Hematopoietic multipotent progenitor cell treated with erythropoietin and hydrocortisone succinate and interleukin-3 and kit ligand, for 17 days (in vitro differentiated cells): ENCODE measurements around the gene ULK4.
"Not testable (repeated sequence)": the region's sequence is repeated elsewhere in the genome, so short reads cannot be mapped to it uniquely, and the experiment has no call there.

Experiments used
- DNase-seq: peaks from one replicate; pipeline ENCODE4 v3.0.0-alpha.2; 2015; ENCODE audit warnings: low spot score

Gene ULK4

DNA sequence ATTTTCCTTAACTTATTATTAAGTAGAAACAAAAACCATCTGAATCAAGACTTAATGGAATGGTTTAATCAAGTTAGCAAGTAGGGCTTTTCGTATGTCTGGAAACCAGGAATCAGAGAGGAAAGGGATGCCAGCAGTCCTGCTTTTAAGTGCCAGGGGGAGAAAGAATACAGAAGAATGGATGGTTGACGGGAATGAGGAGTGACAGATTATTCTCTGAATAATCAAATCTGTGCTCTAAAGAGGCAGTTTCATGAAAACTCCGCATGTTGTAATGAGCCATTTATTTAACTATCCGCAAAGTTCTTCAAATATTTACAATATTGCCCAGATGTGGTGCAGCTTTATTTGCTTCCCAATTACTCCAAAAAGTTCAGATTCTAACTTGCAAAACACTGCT, 659.6 kb downstream of the ULK4 start:
- no peak for DNase-seq

DNA sequence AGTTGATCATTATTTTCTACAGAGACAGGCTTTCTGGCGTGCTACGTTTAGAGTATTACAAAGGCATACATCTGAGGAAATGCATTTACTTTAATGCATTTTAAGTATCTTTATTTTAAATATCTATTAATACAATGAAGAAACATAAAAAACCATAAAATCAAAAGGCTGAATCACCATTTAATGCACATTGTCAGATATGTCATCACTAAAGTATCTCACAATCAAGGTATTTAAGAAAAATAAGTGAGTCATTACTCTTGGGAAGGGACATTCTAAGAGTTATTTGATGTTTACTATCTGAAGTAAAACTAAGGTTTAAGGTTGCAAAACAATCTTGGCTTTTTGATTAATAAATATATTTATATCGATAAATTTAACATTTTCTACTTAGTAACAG, 660.4 kb downstream of the ULK4 start:
- DNase-seq, result no peak

DNA sequence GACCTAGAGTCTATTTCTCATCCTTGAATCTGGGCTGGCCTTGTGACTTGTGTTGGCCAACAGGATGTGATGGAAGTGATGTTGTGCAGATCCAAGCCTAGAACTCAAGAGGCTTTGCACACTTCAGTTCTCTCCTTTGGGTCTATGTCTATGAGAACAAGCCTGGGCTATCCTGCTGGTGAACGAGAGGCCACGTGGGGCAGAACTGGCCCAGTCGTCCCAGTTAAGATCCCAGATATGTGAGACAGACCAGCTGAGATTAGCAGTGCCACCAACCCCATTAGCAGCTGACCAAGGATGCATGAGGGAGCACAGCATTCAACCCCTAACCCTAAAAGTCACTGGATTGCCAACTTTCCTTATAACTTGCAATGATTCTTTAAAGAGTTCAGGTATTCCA, 662.9 kb downstream of the ULK4 start:
- DNase-seq, result no peak

DNA sequence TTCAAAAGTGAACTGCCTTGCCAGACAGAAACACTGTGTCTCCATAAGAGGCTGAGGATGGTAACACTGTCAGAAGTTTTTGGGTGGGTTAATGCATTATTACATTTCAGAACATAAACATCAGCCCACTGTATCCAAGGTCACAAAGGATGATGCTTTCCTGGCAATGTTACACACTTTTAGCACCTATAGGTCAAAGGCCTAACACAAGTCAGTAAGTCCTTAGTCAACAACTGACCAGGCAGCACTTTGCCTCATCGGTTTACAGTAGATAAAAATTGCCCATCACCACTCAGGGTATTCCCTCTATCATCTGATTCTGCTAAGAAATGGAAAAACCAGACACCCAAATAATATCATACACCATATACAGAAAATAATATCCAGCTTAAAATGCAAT, 664.2 kb downstream of the ULK4 start:
- no peak for DNase-seq

DNA sequence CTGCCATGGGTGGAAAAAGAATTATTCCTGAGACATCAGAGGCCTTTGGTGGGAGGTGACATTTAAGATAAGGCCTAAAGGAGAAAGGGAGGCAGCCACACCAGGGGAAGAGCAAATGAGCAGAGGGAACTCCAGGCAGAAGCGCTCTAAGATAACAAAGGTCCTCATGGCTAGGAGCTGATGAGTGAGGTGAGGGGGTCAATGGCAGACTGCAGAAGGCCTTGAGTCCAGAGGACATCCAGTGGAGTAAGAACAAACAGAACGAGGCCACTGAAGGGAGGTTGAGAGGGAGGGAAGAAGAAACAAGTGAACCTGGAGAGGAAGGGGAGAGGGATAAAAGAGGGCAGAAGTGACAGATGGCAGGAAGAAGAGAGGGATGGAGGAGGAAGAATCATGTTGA, 665.3 kb downstream of the ULK4 start:
- no peak for DNase-seq

DNA sequence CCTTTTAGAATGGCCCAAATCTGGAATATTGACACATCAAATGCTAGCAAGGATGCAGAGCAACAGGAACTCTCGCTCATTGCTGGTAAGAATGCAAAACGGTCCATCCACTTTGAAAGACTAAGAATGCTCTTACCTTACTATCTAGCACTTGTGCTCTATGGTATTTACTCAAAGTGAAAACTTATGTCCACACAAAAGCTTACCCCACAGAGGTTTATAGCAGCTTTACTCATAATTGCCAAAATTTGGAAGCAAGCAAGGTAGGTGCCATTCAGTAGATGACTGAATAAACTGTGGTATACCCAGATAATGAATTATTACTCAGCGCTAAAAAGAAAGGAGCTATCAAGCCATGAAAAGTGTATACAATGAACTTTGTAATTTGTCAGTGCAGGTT, 666.2 kb downstream of the ULK4 start:
- no peak for DNase-seq

DNA sequence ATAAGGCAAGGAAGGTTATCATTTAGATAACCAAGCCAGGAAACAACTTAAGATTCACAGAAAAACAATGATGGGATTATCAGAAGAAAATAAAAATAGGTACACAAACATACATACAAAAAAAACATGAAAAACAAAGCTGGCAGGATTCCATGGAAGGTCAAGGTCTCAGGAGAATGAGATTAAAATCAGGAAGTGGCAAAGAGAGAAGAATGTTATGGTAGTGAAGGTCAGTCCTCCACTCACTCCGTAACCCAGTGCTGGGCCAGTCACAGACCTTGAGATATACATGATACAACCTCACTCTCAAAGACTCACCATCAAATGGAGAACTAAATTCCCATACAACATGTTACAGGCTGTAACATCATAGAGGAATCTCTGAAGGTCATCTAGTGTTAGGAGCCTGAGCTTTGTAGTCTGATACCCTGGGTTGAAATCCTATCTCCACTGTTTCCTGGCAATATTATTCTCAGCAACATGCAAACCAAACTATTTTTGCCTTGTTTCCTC, 668.7 kb downstream of the ULK4 start:
- DNase-seq, result no peak

DNA sequence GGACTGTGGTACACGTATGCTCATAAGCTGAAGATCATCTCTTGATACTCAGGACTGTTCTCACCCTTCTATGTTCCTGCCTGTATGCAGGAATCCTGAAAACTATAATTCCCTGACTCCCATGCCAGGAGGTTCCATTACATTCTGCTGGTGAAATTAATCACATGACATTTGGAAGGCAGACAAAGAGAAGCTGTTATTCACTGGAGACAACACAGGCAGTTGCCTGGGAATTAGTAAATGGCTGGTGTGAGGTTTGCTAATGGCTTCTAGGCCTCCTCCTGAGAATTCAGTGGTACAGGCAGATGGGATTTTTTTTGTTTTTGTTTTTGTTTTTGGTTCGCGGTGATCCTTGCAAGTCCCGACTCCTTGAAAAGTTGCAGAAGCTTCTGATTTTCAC, 671.2 kb downstream of the ULK4 start:
- DNase-seq, result no peak

DNA sequence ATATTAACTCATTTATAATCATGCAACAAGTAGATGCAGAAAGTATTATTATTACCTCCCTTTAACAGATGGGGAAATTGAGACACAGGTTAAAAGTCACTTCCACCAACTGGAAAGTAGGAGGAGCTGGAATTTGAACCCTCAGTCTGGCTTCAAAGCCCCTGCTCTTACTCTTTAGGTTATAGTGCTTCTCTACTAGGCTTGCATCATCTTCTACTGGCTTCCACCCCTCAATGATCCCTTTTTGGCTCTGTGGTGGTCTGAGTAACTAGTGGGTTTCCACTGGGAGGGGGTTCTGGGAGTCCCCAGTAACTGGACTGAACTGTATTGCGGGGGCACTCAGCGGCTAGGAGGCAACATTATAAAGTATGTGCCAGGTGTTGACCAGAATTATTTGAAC, 671.6 kb downstream of the ULK4 start:
- no peak for DNase-seq

DNA sequence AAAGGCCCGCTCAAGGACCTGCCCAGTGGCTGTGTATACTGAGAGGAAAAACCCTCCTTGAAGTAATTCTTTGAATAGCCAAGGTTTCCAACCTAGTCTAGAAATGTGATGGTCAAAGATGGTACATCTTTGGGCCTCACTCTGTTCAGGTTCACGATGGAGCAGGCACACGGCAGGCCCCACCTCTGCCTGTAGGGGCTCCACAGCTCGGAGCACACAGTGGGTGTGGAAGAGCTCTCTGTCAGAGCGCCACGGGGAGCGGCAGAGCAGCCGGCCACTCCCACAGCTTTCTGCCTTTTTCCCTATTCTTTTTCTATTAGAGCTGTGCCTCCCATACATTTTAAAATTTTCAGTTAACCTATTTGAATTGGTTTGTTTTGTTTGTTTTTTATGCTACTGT, 673.1 kb downstream of the ULK4 start:
- no peak for DNase-seq

DNA sequence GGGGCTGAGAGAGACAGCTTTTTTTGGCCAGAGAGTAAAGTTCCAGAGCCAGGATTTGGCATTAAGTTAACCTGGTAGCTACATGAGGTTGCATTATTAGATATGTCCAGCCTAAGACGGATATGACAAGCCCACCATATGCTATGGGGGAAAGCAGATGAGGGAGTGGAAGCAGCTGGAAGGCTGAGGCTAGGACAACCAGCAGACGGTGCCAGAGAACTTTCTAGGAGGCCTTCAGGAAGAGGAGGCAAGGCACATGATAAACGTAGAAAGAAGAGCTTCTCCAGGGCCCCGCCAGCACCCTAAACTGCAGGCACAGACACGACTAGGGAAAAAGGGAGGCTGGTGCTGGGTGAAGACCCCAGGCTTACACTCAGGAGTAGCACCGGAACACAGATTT, 675.6 kb downstream of the ULK4 start:
- DNase-seq, result no peak

DNA sequence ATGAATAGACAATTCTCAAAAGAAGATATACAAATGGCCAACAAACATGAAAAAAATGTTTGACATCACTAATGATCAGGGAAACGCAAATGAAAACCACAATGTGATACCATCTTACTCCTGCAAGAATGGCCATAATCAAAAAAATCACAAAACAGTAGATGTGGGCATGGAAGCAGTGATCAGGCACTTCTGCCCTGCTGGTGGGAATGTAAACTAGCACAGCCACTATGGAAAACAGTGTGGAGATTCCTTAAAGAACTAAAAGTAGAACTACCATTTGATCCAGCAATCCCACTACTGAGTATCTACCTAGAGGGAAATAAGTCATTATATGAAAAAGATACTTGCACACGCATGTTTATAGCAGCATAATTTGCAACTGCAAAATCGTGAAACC, 677.0 kb downstream of the ULK4 start:
- not testable (repeated sequence) for DNase-seq

DNA sequence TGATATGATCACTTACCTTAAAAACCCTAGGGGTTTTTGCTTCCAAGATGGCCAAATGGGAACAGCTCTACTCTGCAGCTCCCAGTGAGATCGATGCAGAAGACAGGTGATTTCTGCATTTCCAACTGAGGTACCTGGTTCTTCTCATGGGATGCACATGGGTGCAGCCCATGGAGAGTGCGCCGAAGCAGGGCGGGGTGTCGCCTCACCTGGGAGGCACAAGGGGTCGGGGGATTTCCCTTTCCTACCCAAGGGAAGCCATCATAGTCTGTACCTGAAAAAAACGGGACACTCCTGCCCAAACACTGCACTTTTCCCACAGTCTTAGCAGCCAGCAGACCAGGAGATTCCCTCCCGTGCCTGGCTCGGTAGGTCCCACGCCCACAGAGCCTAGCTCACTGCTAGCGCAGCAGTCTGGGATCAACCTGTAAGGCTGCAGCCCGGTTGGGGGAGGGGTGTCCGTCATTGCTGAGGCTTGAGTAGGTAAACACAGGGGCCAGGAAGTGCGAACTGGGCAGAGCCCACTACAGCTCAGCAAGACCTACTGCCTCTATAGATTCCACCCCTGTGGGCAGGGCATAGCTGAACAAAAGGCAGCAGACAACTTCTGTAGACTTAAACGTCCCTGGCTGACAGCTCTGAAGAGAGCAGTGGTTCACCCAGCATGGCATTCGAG, 684.0 kb downstream of the ULK4 start:
- no peak for DNase-seq

DNA sequence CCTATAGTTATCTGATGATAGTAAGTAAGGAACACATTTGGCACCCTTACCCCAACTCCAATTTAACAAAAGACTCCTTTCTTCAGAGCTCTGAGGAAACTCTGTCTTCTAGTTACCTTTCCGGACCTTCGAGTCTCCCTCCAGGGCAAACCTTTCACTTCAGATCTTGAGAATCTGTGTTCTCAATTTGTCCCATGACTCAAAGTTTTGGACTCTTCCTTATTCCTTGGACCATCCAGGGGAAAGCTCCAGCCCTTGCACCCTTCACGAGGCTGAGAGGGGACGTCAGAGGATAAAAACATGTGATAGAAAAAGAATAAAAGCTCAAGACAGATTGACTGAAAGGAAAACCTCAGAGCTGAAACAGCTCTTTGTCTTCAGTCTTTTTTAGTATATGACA, 685.7 kb downstream of the ULK4 start:
- DNase-seq, result no peak

DNA sequence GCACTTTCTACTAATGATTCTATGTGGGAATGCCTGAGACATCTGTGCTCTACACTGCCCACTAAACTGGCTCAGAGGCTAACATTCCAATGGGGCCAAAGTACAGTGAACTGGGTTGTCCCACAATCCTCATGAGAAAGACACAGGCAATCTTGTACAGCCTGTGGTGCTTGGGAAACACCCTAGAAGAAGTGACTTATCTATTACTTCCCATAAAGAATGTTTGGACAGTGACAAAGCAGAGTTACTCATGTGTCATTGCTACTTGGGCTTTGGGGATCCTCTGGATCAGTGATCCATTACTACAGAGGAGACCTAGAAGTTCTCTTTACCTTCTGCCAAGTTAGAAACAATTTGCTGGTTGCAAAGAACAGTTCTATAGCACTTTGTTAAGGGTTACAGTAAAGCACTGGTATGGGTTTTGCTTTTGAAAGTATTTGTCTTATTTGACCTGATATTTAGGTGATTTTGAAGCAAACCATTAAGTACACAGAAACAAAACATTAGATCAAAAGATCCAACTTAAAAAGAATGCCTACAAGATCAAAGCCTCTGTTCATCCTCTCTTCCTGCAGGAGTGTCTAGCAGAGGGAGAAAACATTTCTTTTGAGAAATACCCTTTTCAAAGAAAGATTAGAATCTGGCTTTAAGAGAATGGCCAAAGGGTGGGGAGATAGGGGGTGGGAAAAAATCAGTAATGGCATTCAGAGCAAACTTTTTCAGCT, 686.8 kb downstream of the ULK4 start:
- no peak for DNase-seq

DNA sequence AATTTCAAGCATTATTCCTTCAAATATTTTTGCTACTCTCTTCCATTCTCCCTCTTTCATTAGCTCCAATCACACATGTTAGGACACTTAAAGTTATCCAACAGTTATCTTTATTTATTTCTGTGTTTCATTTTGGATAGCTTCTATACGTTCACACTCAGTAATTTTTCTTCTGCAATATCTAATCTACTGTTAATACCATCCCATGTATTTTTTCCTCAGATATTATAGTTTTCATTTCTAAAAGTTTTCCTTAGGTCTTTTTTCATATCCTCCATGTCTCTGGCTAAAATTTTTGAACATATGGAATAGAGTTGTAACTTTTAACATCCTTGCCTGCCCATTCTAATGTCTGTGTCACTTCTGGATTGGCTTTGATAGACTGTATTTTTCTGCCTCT, 689.2 kb downstream of the ULK4 start:
- DNase-seq, result no peak

DNA sequence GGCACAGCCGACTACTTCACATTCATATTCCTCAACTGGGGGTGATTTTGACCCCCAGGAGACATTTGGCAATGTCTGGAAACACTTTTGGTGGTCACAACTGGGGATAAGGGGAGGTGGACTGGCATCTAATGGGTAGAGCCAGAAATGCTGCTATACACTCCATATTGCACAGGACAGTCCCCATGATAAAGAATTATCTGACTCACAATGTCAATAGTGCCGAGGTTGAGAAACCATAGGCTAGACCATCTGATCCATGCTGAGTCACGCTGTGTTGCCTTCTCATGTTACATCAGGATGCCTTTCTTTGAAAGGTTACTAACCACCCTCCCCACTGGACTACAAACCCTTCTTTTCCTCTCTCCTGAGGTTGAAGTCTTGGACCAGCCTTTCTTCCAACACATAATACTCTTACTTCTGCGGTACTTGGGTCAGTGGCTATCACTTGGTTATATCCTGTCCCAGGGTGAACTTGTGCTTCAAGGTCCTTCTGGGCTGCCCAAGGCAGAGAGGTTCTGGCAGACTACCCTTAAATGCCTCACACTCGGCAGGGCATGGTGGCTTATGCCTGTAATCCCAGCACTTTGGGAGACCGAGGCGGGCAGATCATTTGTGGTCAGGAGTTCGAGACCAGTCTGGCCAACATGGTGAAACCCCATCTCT, 693.8 kb downstream of the ULK4 start:
- no peak for DNase-seq

DNA sequence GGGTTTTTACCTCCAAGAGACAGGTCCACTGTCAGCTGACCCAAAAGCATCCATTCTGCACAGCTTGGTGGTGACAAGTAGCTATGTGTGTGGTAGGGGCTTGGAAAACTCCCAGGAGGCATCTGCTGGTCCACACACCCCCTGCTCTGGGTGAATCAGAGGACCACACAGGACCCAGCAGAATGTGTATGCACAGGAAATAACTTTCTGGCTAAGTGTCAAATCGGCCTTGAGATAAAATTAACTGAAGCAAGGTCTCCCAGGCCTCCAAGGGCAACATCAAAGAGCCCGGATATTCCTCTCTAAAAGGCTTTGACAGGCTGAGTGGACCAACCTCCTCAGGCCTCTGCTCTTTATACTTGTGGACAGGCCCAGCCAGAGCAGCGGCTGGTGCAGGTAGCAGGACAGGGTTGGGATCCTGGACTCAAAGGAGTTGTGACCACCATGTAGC, 696.1 kb downstream of the ULK4 start:
- no peak for DNase-seq

DNA sequence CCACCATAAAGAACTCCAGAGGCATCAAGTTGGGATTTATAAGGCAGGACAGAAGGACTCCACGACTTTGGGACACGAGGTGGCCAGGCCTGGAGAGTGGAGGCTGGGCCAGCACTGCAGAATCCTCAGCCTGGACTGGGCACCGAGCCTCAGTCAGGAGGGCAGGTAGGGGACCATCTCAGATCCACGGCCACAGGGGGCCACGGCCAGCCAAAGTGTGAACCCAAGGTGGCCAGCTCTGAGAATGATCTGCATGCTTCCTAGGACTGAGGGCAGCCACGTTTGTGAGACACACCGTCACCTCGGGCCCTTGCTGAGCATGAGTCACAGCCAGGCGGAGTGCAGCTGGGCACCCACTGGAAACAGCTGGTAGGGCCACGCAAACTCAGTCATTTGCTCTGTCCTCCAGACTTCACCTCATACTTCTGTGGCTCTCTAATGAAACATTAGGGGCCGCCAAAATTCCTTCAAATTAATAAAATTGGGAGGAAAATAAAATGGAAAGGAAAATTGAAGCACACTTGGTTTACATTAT, 696.8 kb downstream of the ULK4 start:
- no peak for DNase-seq

DNA sequence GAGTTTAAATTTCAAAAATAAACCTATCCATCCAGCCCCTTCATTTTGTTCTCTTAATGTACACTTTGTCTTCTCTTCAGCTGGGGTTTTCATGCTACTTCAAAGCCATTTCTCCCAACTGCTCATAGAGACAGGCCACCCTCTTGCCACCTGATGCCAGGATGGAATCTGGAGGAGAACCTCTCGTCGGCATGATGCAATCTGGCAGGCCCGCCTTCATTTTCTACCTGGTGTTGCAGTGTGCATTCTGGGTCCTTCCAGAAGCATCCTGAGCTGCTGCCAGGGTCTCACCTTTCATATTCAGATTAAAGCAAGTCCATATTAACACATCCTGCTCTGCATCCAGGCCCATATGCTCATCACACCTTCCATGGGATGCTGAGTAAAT, 701.8 kb downstream of the ULK4 start:
- DNase-seq, result no peak

DNA sequence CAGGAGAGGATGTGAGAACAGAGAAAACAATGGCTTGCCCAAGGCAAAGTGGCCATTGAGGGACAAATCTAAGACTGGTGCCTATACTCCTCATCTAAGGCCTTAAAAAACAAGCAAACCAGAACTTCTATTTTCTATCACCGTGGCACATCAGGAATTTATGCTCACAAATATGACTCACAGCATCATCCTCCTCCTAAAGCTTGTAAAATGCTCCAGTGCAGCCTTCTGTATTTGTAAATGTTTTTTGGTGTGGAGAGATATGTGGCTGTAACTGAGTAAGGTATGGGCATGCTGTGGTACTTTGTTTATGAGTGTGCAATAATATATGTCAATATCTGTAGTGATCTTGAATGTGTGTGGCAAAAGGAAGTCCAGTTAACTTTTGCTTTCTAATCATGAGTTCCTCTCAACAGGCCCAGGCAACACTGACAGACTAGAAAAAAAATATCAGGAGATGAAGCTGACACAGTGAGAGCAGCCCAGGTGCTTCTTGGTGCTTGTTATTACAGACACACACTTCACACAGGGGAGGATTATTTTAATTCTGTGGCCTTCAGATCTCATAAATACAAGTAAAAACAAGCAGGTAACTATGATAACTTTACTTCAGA, 702.3 kb downstream of the ULK4 start:
- no peak for DNase-seq

DNA sequence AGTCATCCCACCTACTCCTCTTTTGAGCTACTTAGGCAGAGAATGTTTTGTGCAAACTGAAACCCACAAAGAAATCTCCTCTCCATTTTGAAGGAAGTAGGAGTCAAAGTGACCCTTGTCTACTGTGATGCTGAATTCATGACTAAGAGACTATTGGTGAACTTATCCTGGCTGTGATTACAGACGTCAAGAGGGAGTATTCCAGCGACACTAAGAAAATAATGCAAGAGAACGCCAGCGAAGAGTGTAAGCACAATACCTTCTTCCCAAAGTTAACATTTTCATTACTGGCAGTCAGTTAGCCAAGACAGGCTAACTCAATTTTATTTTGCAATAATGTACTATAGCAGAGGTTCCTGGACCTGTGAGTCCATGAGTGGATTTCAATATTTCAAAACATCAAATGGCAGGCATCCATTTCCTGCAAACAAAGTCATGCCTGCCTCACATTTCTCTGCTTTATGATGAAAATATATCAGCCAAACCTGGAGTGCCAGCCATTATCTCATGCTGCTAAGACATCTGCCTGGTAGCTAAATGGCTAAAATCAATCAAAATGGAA, 703.6 kb downstream of the ULK4 start:
- no peak for DNase-seq
